ENCODE results near the gene CD151.

CD151 gene

GRCh38 chr11:792873-793272 is 39.9 kb upstream of the CD151 start:
- TF ChIP-seq CTCF (IDR thresholded peaks at IDR 0.05; ENCODE audit: low read depth, low read length), result no peak
- DNase-seq, result no peak
- Histone ChIP-seq H3K36me3 (peaks cover 35% of the 10 kb centered on the region), H3K27me3 (ENCODE audit: insufficient read depth, low read depth, severe bottlenecking) (no peaks in the 10 kb centered on the region), H3K27ac (peak overlapping the region; percentile 84), H3K9me3 (ENCODE audit: severe bottlenecking) (no peaks in the 10 kb centered on the region), H3K4me3 (ENCODE audit: low read depth, low read length) (no peak overlapping the region)

GRCh38 chr11:793556-793955 is 39.2 kb upstream of the CD151 start:
- peaks cover 37% of the 10 kb centered on the region for H3K36me3 ChIP-seq
- no peaks in the 10 kb centered on the region for H3K27me3 ChIP-seq (ENCODE audit: insufficient read depth, low read depth, severe bottlenecking)
- peak overlapping the region; percentile 84 for H3K27ac ChIP-seq
- no peak for DNase-seq
- peak overlapping the region; percentile 3; the same call in 1 of the 2 replicates for H3K4me3 ChIP-seq (ENCODE audit: low read depth, low read length)
- H3K9me3 ChIP-seq (ENCODE audit: severe bottlenecking), result no peaks in the 10 kb centered on the region
- no peak for TF ChIP-seq CTCF (IDR thresholded peaks at IDR 0.05; ENCODE audit: low read depth, low read length)

- no peak for TF ChIP-seq CTCF (IDR thresholded peaks at IDR 0.05; ENCODE audit: low read depth, low read length)
- H3K36me3 ChIP-seq, result peaks cover 44% of the 10 kb centered on the region
- DNase-seq, result peak; percentile 78
- no peaks in the 10 kb centered on the region for H3K9me3 ChIP-seq (ENCODE audit: severe bottlenecking)
- no peaks in the 10 kb centered on the region for H3K27me3 ChIP-seq (ENCODE audit: insufficient read depth, low read depth, severe bottlenecking)
- H3K4me3 ChIP-seq (ENCODE audit: low read depth, low read length), result peak overlapping the region; percentile 68
- peak overlapping the region; percentile 84 for H3K27ac ChIP-seq
These were observed 38.6 kb upstream of the CD151 start for GRCh38 chr11:794013-794765.

- DNase-seq, result peak; percentile 60
These were observed 37.8 kb upstream of the CD151 start for GRCh38 chr11:794766-795633.

More at GRCh38 chr11:794766-795633, 37.8 kb upstream of the CD151 start:
- Histone ChIP-seq H3K4me3 (ENCODE audit: low read depth, low read length) (peak overlapping the region; percentile 68), H3K27ac (peak overlapping the region; percentile 84), H3K27me3 (ENCODE audit: insufficient read depth, low read depth, severe bottlenecking) (no peaks in the 10 kb centered on the region), H3K9me3 (ENCODE audit: severe bottlenecking) (no peaks in the 10 kb centered on the region), H3K36me3 (peaks cover 52% of the 10 kb centered on the region)
- no peak for TF ChIP-seq CTCF (IDR thresholded peaks at IDR 0.05; ENCODE audit: low read depth, low read length)
